HL-60 (cell line): ENCODE results near the gene PARD3.

Experiments used
- DNase-seq, 2 experiments: peaks; one replicate each; pipeline ENCODE4 v3.0.0-alpha.2; 2010 to 2020; ENCODE audit warnings: low read depth in 1 of 2, low spot score in 1 of 2
- H3K27ac ChIP-seq: fragments of 250-450 bp; sonication (Bioruptor Pico); replicated peaks from 2 replicates; pipeline ENCODE4 v1.5.1; 2020; ENCODE audit warnings: mild to moderate bottlenecking, moderate library complexity
- H3K27me3 ChIP-seq: fragments of 250-450 bp; sonication (Bioruptor Pico); 2 replicates; pipeline ENCODE4 v1.5.1; 2021; ENCODE audit warnings: mild to moderate bottlenecking, moderate library complexity; ENCODE audit not compliant: insufficient read depth, poor library complexity, severe bottlenecking
- H3K4me3 ChIP-seq: replicated peaks from 2 replicates; pipeline ENCODE4 v1.5.1; 2011; ENCODE audit warnings: mild to moderate bottlenecking, control low read depth, low read length; ENCODE audit not compliant: insufficient read depth
- GABPA ChIP-seq: IDR thresholded peaks from 2 replicates; pipeline ENCODE4 v1.6.1; 2012; ENCODE audit warnings: low read depth
- POLR2AphosphoS5 ChIP-seq: IDR thresholded peaks from 2 replicates; pipeline ENCODE4 v1.6.1; 2012; ENCODE audit warnings: low read depth
- REST ChIP-seq: IDR thresholded peaks from 2 replicates; pipeline ENCODE4 v1.6.1; 2012; ENCODE audit warnings: low read depth; ENCODE audit not compliant: insufficient replicate concordance
- SPI1 ChIP-seq: IDR thresholded peaks from 2 replicates; pipeline ENCODE4 v1.6.1; 2012; ENCODE audit warnings: low read depth, mild to moderate bottlenecking, borderline replicate concordance
- TF ChIP-seq, protein P1 (sequence below): IDR thresholded peaks from one replicate; pipeline ENCODE4 v1.5.1; 2011; ENCODE audit warnings: low read length, control low read depth, inconsistent platforms; ENCODE audit not compliant: insufficient read depth

Gene PARD3

GRCh38 chr10:34333513-34333912 is 481.6 kb downstream of the PARD3 start:
- no peak overlapping the region for H3K27ac ChIP-seq
- TF ChIP-seq POLR2AphosphoS5, result no peak
- TF ChIP-seq, protein P1, sequence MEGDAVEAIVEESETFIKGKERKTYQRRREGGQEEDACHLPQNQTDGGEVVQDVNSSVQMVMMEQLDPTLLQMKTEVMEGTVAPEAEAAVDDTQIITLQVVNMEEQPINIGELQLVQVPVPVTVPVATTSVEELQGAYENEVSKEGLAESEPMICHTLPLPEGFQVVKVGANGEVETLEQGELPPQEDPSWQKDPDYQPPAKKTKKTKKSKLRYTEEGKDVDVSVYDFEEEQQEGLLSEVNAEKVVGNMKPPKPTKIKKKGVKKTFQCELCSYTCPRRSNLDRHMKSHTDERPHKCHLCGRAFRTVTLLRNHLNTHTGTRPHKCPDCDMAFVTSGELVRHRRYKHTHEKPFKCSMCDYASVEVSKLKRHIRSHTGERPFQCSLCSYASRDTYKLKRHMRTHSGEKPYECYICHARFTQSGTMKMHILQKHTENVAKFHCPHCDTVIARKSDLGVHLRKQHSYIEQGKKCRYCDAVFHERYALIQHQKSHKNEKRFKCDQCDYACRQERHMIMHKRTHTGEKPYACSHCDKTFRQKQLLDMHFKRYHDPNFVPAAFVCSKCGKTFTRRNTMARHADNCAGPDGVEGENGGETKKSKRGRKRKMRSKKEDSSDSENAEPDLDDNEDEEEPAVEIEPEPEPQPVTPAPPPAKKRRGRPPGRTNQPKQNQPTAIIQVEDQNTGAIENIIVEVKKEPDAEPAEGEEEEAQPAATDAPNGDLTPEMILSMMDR, result no peak
- TF ChIP-seq GABPA, result no peak
- TF ChIP-seq REST, result no peak
- TF ChIP-seq SPI1, result no peak
- H3K27me3 ChIP-seq, result no peaks in the 10 kb centered on the region
- no peak for DNase-seq
- H3K4me3 ChIP-seq, result no peak overlapping the region

GRCh38 chr10:34327184-34327583 is 487.9 kb downstream of the PARD3 start:
- Histone ChIP-seq H3K4me3 (no peak overlapping the region), H3K27me3 (no peaks in the 10 kb centered on the region), H3K27ac (no peak overlapping the region)
- DNase-seq, result no peak
- no peak for TF ChIP-seq GABPA

- DNase-seq, result no peak
- no peak overlapping the region for H3K27ac ChIP-seq
- H3K4me3 ChIP-seq, result no peak overlapping the region
- H3K27me3 ChIP-seq, result no peaks in the 10 kb centered on the region
- TF ChIP-seq REST, result no peak
- TF ChIP-seq, protein P1, result no peak
Observed at GRCh38 chr10:34323192-34323591, 491.9 kb downstream of the PARD3 start.

GRCh38 chr10:34320265-34320664 is 494.8 kb downstream of the PARD3 start:
- no peaks in the 10 kb centered on the region for H3K27me3 ChIP-seq
- DNase-seq, result no peak
- no peak overlapping the region for H3K27ac ChIP-seq
- no peak for TF ChIP-seq SPI1
- TF ChIP-seq REST, result no peak
- TF ChIP-seq, protein P1, result no peak
- TF ChIP-seq GABPA, result no peak
- no peak for TF ChIP-seq POLR2AphosphoS5
- H3K4me3 ChIP-seq, result no peak overlapping the region
